ENCODE data around the gene STX18.

- TF ChIP-seq CTCF (IDR thresholded peaks at IDR 0.05) (no peak), EP300 (IDR thresholded peaks at IDR 0.05) (no peak), POLR2A (IDR thresholded peaks at IDR 0.05) (no peak), POLR2AphosphoS5 (IDR thresholded peaks at IDR 0.05) (no peak)
These were observed 41.8 kb upstream of the STX18 start for GRCh38 chr4:4583606-4584005.
